Neural progenitor cell (in vitro differentiated cells): ENCODE measurements around the gene C14orf93. TPM values are rescaled to one million over a fixed set of nuclear protein-coding genes. Genes with fewer than 3 reads are reported as not detected.

Experiments
- DNase-seq: peaks from one replicate; pipeline ENCODE4 v3.0.0-alpha.2; 2016; ENCODE audit warnings: low spot score
- H2AFZ ChIP-seq: fragments of 200-600 bp; sonication (generic); replicated peaks from 2 replicates; pipeline ENCODE4 v1.6.1; 2016; ENCODE audit warnings: antibody characterized with exemption
- H3F3A ChIP-seq: fragments of 200-600 bp; sonication (generic); 2 replicates; pipeline ENCODE4 v1.6.1; 2016; ENCODE audit warnings: antibody characterized with exemption, low read depth
- H3K27ac ChIP-seq: fragments of 200-600 bp; sonication (generic); 2 replicates; pipeline ENCODE4 v1.5.1; 2016; ENCODE audit warnings: mild to moderate bottlenecking
- H3K27me3 ChIP-seq: fragments of 200-600 bp; sonication (generic); 2 replicates; pipeline ENCODE4 v1.6.1; 2016; ENCODE audit warnings: mild to moderate bottlenecking, moderate library complexity
- H3K36me3 ChIP-seq: fragments of 200-600 bp; sonication (generic); 2 replicates; pipeline ENCODE4 v1.5.1; 2016
- H3K4me1 ChIP-seq: fragments of 200-600 bp; sonication (generic); 2 replicates; pipeline ENCODE4 v1.6.1; 2016; ENCODE audit warnings: mixed run types
- H3K4me2 ChIP-seq: fragments of 200-600 bp; sonication (generic); 2 replicates; pipeline ENCODE4 v1.6.1; 2016
- H3K4me3 ChIP-seq: fragments of 200-600 bp; sonication (generic); 2 replicates; pipeline ENCODE4 v1.5.1; 2016
- H3K79me2 ChIP-seq: fragments of 200-600 bp; sonication (generic); 2 replicates; pipeline ENCODE4 v1.6.1; 2016; ENCODE audit warnings: low read depth
- H3K9ac ChIP-seq: fragments of 200-600 bp; sonication (generic); 2 replicates; pipeline ENCODE4 v1.6.1; 2016
- H3K9me3 ChIP-seq: fragments of 200-600 bp; sonication (generic); 2 replicates; pipeline ENCODE4 v1.5.1; 2016; ENCODE audit warnings: low read depth
- H4K20me1 ChIP-seq: fragments of 200-600 bp; sonication (generic); 2 replicates; pipeline ENCODE4 v1.6.1; 2016; ENCODE audit warnings: low read depth
- H3K27ac Mint-ChIP-seq: 3 replicates; pipeline ENCODE4 v1.8.0; 2021; ENCODE audit warnings: mixed read lengths
- H3K27me3 Mint-ChIP-seq: 2 replicates; pipeline ENCODE4 v1.8.0; 2022; ENCODE audit warnings: low read depth, mild to moderate bottlenecking, inconsistent platforms, moderate library complexity, mixed read lengths; ENCODE audit not compliant: insufficient read depth
- H3K36me3 Mint-ChIP-seq: 3 replicates; pipeline ENCODE4 v1.8.0; 2021; ENCODE audit warnings: mixed read lengths
- H3K4me1 Mint-ChIP-seq: 3 replicates; pipeline ENCODE4 v1.8.0; 2021; ENCODE audit warnings: mixed read lengths
- H3K4me3 Mint-ChIP-seq: 3 replicates; pipeline ENCODE4 v1.8.0; 2021; ENCODE audit warnings: mild to moderate bottlenecking, moderate library complexity, mixed read lengths
- H3K9me3 Mint-ChIP-seq: 3 replicates; pipeline ENCODE4 v1.8.0; 2020; ENCODE audit warnings: mixed read lengths
- EZH2 ChIP-seq: fragments of 200-600 bp; sonication (generic); IDR thresholded peaks from 2 replicates; pipeline ENCODE4 v1.6.1; 2017; ENCODE audit warnings: antibody characterized with exemption, mild to moderate bottlenecking, moderate library complexity
- EZH2phosphoT487 ChIP-seq: fragments of 200-600 bp; sonication (generic); IDR thresholded peaks from 2 replicates; pipeline ENCODE4 v1.6.1; 2017; ENCODE audit warnings: antibody characterized with exemption
- total RNA-seq: library from RNA; depleted of rRNA; stranded (reverse); fragments of >200 nt; gene quantifications from 2 replicates; pipeline ENCODE4 v1.2.3, GENCODE V29; 2015; ENCODE audit warnings: low replicate concordance
- TF ChIP-seq, protein P1 (sequence below): fragments of 200-600 bp; sonication (generic); IDR thresholded peaks from 2 replicates; pipeline ENCODE4 v1.5.1; 2017; ENCODE audit warnings: antibody characterized with exemption, mild to moderate bottlenecking

The C14orf93 gene
- total RNA-seq, 1 donor from 2014 or later: 8.2 TPM

DNA sequence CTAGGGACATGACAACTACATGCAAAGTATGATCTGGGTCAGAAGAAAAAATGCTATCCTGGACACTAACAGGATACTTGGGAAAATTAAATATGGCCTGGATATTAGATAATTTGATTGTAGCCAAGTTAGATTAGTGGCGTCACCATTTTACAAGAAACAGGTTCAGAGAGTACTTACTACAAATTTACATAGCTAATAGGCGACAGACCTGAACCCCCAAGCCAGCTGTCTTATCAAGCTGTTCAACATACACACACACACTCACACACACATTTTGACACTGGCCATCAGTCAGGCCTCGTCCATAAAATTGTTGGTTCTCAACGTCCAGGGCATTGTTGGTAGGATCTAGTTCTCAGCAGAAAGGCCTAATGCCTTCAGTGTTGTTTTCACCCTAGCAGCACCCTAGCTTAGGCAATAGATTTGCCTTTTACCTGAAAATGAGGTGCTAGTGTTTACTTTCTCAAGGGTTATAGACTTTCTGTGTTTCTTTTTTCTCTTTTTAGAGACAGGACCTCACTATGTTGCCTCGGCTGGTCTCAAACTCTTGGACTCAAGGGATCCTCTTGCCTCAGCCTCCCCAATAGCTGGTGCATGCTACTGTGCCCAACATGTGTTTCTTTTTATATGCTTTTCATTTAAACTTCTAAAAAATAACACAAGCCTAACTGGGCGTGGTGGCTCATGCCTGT, 3.3 kb upstream of the C14orf93 start:
- H2AFZ ChIP-seq: no peak overlapping the region
- no peak overlapping the region for H3K27ac ChIP-seq
- no peak overlapping the region for H3K4me2 ChIP-seq
- H3K79me2 ChIP-seq: no peaks in the 10 kb centered on the region
- no peaks in the 10 kb centered on the region for H3K27me3 ChIP-seq
- peaks cover 2% of the 10 kb centered on the region for H3K9me3 Mint-ChIP-seq
- peaks cover 2% of the 10 kb centered on the region for H3K27me3 Mint-ChIP-seq
- no peak overlapping the region for H3K4me3 ChIP-seq
- no peaks in the 10 kb centered on the region for H3K9me3 ChIP-seq
- H4K20me1 ChIP-seq: no peaks in the 10 kb centered on the region
- H3K4me1 ChIP-seq: peaks cover 9% of the 10 kb centered on the region
- no peaks in the 10 kb centered on the region for H3K36me3 ChIP-seq
- H3K36me3 Mint-ChIP-seq: peaks cover 4% of the 10 kb centered on the region
- peaks cover 30% of the 10 kb centered on the region for H3F3A ChIP-seq
- TF ChIP-seq EZH2: no peak
- TF ChIP-seq, protein P1, sequence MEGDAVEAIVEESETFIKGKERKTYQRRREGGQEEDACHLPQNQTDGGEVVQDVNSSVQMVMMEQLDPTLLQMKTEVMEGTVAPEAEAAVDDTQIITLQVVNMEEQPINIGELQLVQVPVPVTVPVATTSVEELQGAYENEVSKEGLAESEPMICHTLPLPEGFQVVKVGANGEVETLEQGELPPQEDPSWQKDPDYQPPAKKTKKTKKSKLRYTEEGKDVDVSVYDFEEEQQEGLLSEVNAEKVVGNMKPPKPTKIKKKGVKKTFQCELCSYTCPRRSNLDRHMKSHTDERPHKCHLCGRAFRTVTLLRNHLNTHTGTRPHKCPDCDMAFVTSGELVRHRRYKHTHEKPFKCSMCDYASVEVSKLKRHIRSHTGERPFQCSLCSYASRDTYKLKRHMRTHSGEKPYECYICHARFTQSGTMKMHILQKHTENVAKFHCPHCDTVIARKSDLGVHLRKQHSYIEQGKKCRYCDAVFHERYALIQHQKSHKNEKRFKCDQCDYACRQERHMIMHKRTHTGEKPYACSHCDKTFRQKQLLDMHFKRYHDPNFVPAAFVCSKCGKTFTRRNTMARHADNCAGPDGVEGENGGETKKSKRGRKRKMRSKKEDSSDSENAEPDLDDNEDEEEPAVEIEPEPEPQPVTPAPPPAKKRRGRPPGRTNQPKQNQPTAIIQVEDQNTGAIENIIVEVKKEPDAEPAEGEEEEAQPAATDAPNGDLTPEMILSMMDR: no peak
- TF ChIP-seq EZH2phosphoT487: no peak
- no peak overlapping the region for H3K9ac ChIP-seq
- DNase-seq: no peak
- peaks cover 24% of the 10 kb centered on the region for H3K4me1 Mint-ChIP-seq
- H3K27ac Mint-ChIP-seq: no peak overlapping the region
- H3K4me3 Mint-ChIP-seq: no peak overlapping the region

DNA sequence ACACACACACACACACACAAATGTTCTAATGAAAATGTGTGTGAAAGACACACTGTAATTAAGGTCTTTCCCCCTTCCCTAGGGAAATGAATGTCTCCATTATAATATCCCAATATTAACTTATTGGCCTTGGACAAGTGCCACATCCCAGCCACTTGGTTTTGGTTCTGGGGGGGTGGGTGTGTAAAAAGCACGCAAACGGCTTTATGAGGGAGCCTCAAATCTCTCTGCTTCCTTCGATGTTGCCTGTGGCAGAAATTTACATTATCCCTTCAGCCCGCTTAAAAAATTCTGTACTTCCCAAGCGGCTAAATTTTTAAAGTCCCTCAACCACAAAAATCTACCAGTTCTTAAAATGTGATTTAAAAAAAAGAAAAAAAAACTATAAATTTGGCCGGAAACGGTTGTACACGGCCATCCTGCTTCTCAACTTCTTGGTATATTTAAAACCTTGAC, 432 bp downstream of the C14orf93 start:
- peak overlapping the region; percentile 30 for H3K4me3 ChIP-seq
- peak overlapping the region; percentile 84 for H2AFZ ChIP-seq
- peaks cover 48% of the 10 kb centered on the region for H3F3A ChIP-seq
- H3K36me3 ChIP-seq: no peaks in the 10 kb centered on the region
- H3K27ac Mint-ChIP-seq: peak overlapping the region; percentile 96
- H3K9me3 ChIP-seq: no peaks in the 10 kb centered on the region
- H3K27ac ChIP-seq: no peak overlapping the region
- peaks cover 2% of the 10 kb centered on the region for H3K9me3 Mint-ChIP-seq
- no peaks in the 10 kb centered on the region for H3K27me3 ChIP-seq
- peaks cover 4% of the 10 kb centered on the region for H3K36me3 Mint-ChIP-seq
- no peak overlapping the region for H3K9ac ChIP-seq
- peak overlapping the region; percentile 89 for H3K4me3 Mint-ChIP-seq
- no peaks in the 10 kb centered on the region for H4K20me1 ChIP-seq
- peaks cover 8% of the 10 kb centered on the region for H3K27me3 Mint-ChIP-seq
- peaks cover 19% of the 10 kb centered on the region for H3K4me1 ChIP-seq
- peak overlapping the region; percentile 65 for H3K4me2 ChIP-seq
- H3K79me2 ChIP-seq: peaks cover 7% of the 10 kb centered on the region
- DNase-seq: no peak
- TF ChIP-seq EZH2 (no peak), EZH2phosphoT487 (no peak)
- TF ChIP-seq, protein P1: no peak
- H3K4me1 Mint-ChIP-seq: peaks cover 46% of the 10 kb centered on the region

DNA sequence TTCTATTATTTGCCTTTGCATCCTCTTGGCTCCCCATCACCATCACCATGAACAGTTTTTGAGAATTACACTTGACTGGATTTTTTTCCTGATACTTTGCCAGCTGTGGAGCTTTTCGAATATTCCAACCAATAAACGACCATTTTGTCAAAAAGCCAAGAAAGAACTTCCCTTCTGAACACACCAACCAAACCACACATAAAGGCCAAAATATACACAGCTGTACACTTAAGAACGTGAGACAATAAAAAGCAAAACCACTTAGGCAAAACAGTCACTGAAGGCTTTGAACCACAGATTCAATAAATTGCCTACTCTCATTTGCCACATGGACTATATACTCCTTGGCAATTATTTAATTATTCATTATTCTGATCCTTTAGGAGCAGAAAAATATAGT, 1.1 kb downstream of the C14orf93 start:
- no peak for DNase-seq
- Mint-ChIP-seq H3K9me3 (peaks cover 2% of the 10 kb centered on the region), H3K27me3 (peaks cover 8% of the 10 kb centered on the region), H3K4me1 (peaks cover 46% of the 10 kb centered on the region), H3K4me3 (peak overlapping the region; percentile 25), H3K36me3 (peaks cover 4% of the 10 kb centered on the region), H3K27ac (peak overlapping the region; percentile 59)
- no peaks in the 10 kb centered on the region for H3K36me3 ChIP-seq
- no peaks in the 10 kb centered on the region for H4K20me1 ChIP-seq
- H3K9ac ChIP-seq: no peak overlapping the region
- TF ChIP-seq, protein P1: no peak
- no peak for TF ChIP-seq EZH2
- no peak for TF ChIP-seq EZH2phosphoT487
- no peak overlapping the region for H3K27ac ChIP-seq
- peaks cover 48% of the 10 kb centered on the region for H3F3A ChIP-seq
- H3K4me3 ChIP-seq: no peak overlapping the region
- H3K4me2 ChIP-seq: no peak overlapping the region
- no peak overlapping the region for H2AFZ ChIP-seq
- H3K79me2 ChIP-seq: peaks cover 7% of the 10 kb centered on the region
- no peaks in the 10 kb centered on the region for H3K9me3 ChIP-seq
- H3K4me1 ChIP-seq: peaks cover 19% of the 10 kb centered on the region
- H3K27me3 ChIP-seq: no peaks in the 10 kb centered on the region
